GM21526 (cell line): ENCODE measurements around the gene PHLDB1.

Experiments used
- ATAC-seq: cut with Tn5 transposase; IDR thresholded peaks from one replicate; pipeline ENCODE4 v1.9.1; 2021; ENCODE audit warnings: moderate library complexity; ENCODE audit not compliant: unreplicated experiment, low FRiP score

Gene PHLDB1

GRCh38 chr11:118636569-118637290 is 29.3 kb downstream of the PHLDB1 start:
- no peak for ATAC-seq

GRCh38 chr11:118638726-118639125 is 31.3 kb downstream of the PHLDB1 start:
- no peak for ATAC-seq

DNA sequence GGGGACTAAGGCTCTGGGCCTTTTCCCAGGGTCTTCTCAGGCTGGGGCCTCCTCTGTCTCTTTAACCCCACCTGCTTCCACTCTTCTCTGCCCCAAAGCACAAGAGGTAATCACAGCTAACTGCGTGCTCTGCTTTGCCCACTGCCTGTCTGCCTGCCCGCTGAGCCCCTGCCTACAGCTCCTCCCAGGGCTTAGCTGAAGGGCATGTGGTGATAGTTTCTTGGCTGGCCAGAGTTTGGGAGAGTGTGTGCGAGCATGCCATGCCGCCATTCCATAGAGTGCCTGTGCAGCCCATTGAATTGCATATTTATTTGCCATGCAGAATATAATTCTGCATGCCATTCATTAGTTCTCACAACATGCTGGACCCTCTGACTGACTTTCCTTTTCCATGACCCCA is 32.5 kb downstream of the PHLDB1 start:
- no peak for ATAC-seq

GRCh38 chr11:118640332-118641154 is 33.1 kb downstream of the PHLDB1 start:
- no peak for ATAC-seq

GRCh38 chr11:118641397-118642019 is 34.1 kb downstream of the PHLDB1 start:
- ATAC-seq: no peak

DNA sequence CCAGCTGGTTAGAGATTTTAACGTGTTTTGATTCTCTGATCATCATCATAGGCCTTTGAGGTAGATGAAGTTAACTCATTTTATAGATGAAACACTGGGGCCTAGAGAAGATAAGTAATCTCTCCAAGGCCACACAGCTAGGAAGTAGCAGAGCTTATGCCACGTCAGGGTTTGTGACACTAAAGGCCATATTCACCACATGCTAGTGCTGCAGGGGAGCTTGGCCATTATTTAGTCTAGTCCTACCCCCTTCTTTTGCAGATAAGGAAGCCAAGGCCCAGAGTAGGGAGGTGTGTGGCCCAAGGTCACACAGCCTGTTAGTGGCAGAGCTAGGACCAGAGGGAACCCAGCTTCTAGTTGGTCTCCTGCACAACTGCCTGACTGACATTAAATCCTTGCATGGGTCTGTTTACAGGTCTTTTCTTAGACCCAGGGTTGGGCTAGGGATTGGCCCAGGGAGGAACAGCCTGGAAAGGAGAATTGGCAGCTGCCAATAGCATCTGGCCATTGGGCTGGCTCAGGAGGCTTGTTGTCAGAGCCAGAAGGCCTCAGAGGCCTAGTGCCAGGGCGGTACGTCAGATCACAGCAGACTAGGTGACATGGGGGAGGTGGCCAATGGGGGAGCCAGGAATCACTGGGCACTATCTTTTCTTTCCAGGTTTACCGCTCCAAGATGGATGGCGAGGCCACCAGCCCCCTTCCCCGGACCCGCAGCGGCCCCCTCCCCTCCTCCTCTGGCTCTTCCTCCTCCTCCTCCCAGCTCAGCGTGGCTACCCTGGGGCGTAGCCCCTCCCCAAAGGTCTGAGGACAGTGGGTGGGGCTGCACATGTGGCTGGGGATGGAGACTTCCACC is 36.0 kb downstream of the PHLDB1 start:
- no peak for ATAC-seq

GRCh38 chr11:118643995-118644345 is 36.6 kb downstream of the PHLDB1 start:
- no peak for ATAC-seq

- no peak for ATAC-seq
Observed at GRCh38 chr11:118644496-118644895, 37.1 kb downstream of the PHLDB1 start.

- ATAC-seq: no peak
Observed at GRCh38 chr11:118645066-118645715, 37.8 kb downstream of the PHLDB1 start.

- no peak for ATAC-seq
Observed at GRCh38 chr11:118646393-118646792, 39.0 kb downstream of the PHLDB1 start.

- ATAC-seq: no peak
Observed at GRCh38 chr11:118648291-118648690, 40.9 kb downstream of the PHLDB1 start.

- ATAC-seq: no peak
Observed at GRCh38 chr11:118649941-118650340, 42.5 kb downstream of the PHLDB1 start.

DNA sequence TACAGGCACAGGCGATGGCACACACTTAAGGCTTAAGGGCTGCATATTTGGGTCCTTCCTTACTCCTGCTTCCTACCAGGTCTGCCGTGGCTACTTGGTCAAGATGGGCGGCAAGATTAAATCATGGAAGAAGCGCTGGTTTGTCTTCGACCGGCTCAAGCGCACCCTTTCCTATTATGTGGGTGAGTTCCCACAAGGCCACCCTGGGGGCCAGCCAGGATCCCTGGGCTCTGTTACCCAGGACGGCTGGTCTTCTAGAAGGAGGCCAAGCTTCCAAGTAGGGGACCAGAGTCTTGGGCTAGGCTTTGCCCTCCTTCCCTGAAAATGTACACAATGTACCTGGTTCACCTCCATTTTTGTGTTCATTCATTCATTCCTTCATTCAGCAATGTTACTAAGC is 43.0 kb downstream of the PHLDB1 start:
- no peak for ATAC-seq

DNA sequence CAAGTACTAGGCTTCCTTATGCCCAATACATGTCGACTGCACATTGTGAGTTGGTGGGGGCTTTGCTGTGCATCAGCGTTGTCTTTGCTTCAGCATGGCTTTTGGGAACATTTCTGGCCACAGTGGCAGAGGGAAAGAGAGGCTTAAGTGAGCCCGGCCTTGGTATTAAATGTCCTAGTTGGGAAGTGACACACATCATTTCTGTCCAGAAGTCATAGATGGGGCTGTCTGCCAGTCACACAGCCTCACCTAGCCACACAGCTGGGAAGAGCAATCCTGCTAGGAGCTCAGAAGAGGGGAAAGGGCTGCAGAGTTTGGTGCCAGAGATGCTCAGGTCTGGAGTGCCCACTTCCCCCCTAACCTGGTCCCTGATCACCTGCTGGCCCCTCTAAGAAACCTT is 44.4 kb downstream of the PHLDB1 start:
- ATAC-seq: no peak

DNA sequence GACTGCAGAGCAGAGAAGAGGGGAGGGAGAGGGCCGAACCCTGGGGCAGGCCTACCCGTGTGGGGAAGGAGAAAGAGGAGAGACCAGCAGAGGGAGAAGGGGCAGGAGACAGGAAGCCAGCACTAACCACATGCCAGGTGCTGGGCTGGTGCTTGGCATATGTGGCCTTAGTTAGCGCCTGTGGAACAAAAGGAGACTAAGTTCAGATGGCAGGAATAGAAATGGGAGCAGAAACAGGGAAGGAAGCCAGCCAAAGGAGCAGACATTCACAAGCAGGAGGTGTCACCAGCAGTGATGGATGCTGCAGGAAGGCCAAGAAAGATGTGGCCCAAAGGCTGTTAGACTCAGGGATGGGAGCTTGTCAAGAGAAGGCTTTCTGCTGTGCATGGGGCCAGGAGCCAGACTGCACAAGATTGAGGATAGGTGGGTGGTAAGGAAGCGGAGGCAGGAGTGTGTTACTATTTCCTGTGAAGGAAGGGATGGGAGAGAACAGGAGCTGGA is 45.3 kb downstream of the PHLDB1 start:
- ATAC-seq: no peak

DNA sequence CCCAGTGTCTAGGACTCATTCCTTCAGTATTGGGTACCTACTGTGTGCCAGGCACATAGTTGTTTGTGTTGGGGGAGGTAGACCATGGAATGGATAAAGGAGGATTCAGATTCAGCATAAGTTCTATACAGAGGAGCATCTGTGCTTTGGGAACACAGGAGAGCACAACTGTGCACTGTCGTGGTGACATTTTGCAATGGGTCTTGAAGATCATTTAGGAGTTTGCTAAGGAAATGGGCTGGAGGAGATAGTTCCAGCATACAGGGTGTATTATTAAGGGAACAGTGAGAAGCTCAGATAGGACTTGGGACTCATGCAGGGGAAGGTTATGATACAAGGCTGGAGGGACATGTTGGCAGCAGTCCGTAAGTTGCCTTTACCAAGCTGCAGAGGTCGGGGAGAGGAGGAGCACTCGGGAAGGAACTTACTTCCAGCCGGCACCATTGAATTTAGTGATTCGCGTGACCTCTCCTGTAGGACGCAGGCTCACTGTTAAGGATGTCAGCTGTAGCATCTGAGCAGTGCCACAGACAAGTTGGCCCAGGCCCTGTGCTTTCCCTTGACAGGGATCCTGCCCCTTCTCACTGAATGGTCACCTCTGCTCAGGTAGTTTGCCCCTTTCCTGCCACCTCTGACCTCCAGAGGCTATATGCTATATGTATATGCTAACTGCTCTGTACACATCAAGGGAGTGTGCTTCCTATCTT is 46.4 kb downstream of the PHLDB1 start:
- no peak for ATAC-seq

- no peak for ATAC-seq
Observed at GRCh38 chr11:118655486-118656190, 48.2 kb downstream of the PHLDB1 start.

- no peak for ATAC-seq
Observed at GRCh38 chr11:118656563-118657165, 49.2 kb downstream of the PHLDB1 start.
